ENCODE data around the gene ESR2.
"Not testable (repeated sequence)": the region's sequence is repeated elsewhere in the genome, so short reads cannot be mapped to it uniquely, and the experiment has no call there.

The ESR2 gene

GRCh38 chr14:64198486-64198885 is 95.7 kb downstream of the ESR2 start:
- DNase-seq (ENCODE audit: low read depth in 2 of 2): no peak

GRCh38 chr14:64197996-64198395 is 96.2 kb downstream of the ESR2 start:
- DNase-seq (ENCODE audit: low read depth in 2 of 2): no peak

- DNase-seq (ENCODE audit: low read depth in 2 of 2): no peak
These were observed 97.3 kb downstream of the ESR2 start for GRCh38 chr14:64196814-64197411.

DNA sequence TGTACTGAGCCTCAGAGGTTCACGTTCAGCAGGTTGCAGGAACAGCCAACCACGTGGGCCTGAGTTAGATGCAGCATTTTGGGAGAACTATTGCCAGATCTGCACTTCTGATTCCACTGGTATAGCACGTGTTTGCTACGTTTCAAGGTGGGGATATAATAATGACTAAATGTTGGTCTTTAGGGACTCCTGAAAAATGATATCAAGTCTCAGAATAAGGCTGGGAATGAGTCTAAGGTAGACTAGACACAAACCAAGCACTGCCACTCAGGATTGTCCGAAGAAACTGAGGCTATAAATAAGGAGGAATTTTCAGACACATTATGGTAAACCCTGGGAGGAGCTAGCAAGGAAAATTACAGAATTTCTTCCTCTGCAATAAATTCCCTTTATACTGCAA is 98.1 kb downstream of the ESR2 start:
- DNase-seq (ENCODE audit: low read depth in 2 of 2): no peak

GRCh38 chr14:64195199-64195598 is 99.0 kb downstream of the ESR2 start:
- DNase-seq (ENCODE audit: low read depth in 2 of 2): no peak

DNA sequence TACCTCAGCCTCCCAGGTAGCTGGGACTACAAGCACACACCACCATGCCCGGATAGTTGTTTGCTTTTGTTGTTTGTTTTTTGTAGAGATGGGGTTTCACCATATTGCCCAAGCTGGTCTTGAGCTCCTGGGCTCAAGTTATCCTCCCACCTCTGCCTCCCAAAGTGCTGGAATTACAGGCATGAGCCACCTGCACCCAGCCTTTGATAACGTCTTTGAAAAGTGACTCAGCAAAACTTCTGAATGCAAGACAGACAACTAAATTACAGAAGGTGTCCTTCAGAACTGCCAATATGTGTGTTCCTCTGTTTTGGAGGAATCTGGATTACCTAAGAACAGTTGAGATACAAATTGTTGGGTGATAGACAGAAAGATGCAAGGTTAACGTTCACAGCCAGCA is 99.8 kb downstream of the ESR2 start:
- DNase-seq (ENCODE audit: low read depth in 2 of 2): no peak

- no peak for DNase-seq (ENCODE audit: low read depth in 2 of 2)
These were observed 100.3 kb downstream of the ESR2 start for GRCh38 chr14:64193821-64194220.

DNA sequence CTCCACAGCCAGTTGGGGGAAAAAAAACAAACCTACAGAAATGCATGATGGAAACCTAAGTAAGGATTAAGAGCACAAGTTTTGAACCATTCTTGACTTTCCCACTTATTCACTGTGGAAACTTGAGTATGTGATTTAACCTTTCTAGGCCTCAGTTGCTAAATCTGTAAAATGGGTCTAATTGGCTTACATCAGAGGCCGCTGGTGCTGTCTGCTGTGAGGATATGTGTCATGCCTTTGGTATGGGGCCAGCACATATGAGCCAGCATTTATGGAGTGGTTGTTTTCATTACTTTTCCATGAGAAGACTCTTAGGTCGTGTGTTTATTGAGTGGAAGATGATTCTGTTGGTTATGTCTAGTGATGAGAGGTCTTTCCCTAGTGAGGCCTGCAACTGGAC is 102.4 kb downstream of the ESR2 start:
- no peak for DNase-seq (ENCODE audit: low read depth in 2 of 2)

DNA sequence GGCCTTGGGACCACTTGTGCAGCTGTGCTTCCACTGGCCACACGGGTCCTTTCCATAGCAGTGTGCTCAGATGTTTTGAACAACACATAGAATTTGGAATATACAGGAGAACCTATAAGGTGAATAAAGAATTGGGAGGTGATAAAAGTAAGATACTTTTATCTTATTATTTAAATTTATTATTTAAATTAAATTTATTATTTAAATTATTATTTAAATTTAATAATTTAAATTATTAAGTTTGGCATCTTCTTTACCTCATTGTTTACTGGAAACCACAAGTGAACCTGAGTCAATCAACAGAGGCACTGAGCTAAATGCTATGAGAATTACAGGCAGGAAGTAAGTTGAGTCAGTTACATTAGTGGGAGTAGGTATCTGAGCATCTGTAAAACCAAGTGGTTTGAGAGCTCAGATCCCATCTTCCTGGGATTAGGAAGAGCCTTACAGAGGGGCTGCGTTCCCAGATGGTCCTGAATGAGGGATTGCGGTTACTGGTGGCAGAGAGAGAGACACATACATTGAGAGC is 103.1 kb downstream of the ESR2 start:
- no peak for DNase-seq (ENCODE audit: low read depth in 2 of 2)

DNA sequence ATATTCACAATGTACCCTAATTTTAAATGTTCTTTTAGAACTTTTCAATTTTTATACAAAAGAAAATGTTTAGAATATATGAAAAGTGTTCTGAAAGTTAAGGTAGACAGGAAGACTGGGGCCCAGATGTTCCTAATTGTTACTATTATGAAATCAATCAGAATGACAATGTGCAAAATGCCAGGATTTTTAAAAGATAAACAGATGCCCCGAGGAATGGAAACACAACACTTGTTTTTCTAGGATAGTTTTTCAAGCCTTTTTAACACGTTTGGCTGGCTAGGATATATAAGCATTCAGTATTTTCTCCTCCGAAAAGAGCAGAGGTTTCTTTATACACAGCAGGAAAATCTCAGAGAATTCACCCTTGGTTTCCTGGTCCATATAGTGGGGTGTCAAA is 106.8 kb downstream of the ESR2 start:
- DNase-seq (ENCODE audit: low read depth in 2 of 2): no peak

DNA sequence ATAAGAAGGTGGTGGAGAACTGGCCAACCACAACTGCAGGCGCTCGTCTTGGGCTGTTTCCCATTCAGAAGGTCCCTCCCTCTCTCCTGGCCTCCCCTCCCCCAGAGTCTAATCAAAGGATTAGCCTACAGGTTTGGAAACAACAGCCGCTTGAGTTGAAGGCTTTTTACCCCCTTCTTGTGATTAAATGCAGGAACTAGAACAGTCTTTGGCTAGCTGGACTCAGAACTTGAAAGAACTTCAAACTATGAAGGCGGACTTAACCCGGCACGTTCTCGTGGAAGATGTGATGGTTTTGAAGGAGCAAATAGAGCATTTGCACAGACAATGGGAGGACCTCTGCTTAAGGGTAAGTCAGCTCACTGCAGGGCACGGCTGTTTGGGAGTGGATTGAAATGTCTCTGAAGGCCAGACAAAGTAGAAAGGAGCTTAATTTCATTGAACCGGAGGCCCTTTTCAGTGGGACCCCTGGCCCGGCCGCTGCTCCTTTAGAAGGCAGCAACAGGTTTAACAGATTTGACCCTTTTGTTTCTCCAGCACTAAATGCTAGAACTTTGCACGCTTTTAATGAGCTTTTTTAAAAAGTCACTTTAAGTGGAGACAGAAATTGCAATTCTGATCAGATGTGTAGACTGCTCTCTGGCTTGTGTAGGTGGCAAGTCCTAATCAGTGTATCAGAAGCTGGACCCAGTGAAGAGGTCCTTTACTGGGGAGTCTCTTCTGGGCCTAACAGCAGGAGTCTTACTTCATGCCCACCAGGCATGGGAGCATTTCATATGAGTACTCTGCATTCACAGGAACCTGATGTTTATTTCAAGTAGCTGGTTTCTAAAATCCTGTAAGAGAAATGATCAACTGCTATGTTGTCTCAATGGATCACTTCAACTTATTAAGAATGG is 107.7 kb downstream of the ESR2 start:
- DNase-seq (ENCODE audit: low read depth in 2 of 2): no peak

DNA sequence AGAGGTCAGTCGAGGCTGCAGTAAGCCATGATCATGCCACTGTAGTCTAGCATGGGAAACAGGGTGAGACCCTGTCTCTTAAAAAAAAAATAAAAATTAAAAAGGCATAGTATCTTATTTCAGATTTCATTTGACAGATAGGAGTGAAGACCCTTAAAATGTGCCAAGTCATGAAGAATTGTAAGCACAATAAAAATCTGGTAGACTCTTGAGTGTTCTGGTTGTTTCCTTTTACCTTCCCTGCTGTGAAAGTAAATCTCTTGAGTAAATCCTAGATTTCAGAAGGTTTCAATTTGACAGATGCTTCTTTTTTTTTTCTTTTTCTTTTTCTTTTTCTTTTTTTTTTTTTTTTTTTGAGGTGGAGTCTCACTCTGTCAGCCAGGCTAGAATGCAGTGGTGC is 109.0 kb downstream of the ESR2 start:
- no peak for DNase-seq (ENCODE audit: low read depth in 2 of 2)

GRCh38 chr14:64184103-64184729 is 110.0 kb downstream of the ESR2 start:
- DNase-seq (ENCODE audit: low read depth in 2 of 2): no peak

GRCh38 chr14:64182908-64183307 is 111.3 kb downstream of the ESR2 start:
- not testable (repeated sequence) for DNase-seq (ENCODE audit: low read depth in 2 of 2)

GRCh38 chr14:64178814-64179213 is 115.4 kb downstream of the ESR2 start:
- DNase-seq (ENCODE audit: low read depth in 2 of 2): no peak

GRCh38 chr14:64176330-64176729 is 117.8 kb downstream of the ESR2 start:
- DNase-seq (ENCODE audit: low read depth in 2 of 2): no peak

DNA sequence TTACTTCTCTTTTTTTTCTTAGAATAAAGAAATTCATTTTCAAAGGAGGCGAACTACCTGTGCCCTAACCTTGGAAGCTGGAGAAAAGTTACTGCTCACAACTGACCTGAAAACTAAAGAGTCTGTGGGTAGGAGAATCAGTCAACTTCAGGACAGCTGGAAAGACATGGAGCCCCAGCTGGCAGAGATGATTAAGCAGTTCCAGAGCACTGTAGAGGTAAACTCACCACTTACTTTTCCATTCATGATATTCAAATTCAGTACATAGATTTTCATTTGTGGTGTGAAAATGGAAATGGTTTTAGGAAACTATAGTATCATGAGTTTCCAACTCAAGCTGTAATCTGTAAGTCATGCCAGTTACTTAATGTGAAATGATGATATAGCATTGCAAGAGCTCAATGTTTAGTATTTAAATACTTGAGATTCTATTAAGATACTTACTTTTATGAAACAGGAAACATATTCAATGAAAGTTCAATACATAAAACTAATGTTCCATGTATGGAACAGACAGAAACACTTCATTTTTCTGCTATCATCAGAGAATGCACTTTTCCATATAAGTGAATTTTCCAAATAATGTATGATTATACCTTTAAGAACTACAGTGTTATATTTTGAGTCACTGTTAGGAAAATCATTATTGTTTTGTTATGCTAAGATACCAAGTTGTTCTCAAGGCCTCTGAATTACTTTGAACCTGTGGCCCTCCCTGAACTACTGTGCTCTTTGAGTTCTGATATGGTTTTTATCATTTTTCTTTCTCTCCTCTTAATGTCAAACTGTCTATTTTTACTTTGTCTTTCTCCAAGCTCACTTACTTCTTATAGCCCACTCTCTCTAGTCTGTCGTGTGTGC is 119.0 kb downstream of the ESR2 start:
- DNase-seq (ENCODE audit: low read depth in 2 of 2): no peak

GRCh38 chr14:64170181-64170580 is 124.0 kb downstream of the ESR2 start:
- no peak for DNase-seq (ENCODE audit: low read depth in 2 of 2)

DNA sequence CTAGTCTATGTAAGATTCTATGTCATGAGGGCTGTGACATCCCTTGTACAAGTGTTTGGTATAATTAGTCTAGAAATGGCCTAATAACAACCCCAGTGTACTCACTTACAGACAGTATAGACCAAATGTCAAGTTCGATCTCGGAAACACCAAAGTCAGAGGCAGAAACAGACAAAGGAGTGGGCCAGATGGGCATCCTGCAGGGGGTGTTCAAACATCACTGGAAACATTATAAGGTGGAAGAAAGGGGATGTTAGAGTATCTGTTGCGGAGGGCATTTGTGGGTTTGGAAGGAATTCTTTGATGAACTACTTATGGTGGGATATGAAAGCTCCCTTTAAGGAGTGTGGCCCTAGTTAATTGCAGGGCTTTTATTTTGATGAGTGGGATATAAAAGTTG is 134.6 kb downstream of the ESR2 start:
- no peak for DNase-seq (ENCODE audit: low read depth in 2 of 2)

GRCh38 chr14:64158608-64159007 is 135.6 kb downstream of the ESR2 start:
- DNase-seq (ENCODE audit: low read depth in 2 of 2): no peak

DNA sequence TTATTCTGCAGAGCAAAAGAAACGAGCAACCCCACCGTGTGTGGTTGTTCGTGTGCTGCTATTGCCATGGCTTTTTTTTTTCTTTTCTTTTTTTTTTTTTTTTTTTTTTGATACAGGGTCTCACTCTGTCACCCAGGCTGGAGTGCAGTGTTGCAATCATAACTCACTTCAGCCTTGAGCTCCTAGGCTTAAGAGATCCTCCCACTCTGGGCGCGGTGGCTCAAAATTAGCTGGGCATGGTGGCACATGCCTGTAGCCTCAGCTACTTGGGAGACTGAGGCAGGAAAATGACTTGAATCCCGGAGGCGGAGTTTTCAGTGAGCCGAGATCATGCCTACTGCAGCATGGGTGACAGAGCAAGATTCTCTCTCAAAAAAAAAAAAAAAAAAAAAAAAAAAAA is 144.2 kb downstream of the ESR2 start:
- no peak for DNase-seq (ENCODE audit: low read depth in 2 of 2)
